ENCODE data around the gene SERINC2.
"Not testable (repeated sequence)": the region's sequence is repeated elsewhere in the genome, so short reads cannot be mapped to it uniquely, and the experiment has no call there.

Gene SERINC2

DNA sequence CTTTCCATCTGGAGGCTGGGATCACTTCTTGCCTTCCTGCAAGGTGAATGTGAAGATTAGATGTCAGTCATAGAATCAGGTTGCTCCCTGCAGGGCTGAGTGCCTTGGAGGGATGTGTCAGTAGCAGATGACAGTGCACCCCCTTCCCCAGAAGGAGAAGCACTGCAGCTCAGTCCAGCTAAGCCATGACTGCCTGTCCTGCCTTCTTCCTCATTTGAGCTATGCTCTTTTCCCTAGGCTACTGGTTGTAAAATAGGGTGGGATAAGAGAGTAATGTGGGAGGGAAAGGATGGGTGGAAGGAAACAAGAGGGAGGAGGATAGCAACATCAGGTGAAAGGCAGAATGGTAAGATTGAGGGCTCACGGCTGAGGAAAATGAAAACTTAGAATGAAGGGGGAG lies 29.0 kb upstream of the SERINC2 start:
- no peak for DNase-seq (ENCODE audit: low spot score)

DNA sequence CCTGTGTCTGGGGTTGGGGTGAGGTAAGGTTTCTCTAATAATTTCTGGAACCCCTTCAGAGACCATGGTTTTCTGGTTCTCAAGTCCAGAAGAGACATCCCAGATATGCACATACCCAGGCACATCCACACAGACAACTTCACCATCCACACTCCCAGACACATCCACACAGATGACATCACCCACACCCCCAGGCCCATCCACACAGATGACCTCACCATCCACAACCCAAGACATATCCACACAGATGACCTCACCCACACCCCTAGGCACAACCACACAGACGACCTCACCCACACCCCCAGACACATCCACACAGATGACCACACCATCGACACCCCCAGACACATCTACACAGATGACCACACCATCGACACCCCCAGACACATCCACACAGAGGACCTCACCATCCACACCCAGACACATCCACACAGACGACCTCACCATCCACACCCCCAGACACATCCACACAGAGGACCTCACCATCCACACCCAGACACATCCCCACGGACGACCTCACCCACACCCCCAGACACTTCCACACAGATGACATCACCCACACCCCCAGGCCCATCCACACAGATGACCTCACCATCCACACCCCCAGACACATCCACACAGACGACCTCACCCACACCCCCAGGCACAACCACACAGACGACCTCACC lies 26.3 kb upstream of the SERINC2 start:
- not testable (repeated sequence) for DNase-seq (ENCODE audit: low spot score)

DNA sequence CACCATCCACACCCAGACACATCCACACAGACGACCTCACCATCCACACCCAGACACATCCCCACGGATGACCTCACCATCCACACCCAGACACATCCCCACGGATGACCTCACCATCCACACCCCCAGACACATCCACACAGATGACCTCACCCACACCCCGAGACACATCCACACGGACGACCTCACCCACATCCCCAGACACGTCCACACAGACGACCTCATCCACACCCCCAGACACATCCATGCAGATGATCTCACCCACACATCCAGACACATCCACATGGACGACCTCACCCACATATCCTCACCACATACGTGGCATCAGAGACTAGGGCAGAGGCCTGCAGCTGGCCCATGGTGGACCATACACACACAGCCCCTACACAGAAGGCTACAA lies 25.4 kb upstream of the SERINC2 start:
- DNase-seq (ENCODE audit: low spot score), result no peak

DNA sequence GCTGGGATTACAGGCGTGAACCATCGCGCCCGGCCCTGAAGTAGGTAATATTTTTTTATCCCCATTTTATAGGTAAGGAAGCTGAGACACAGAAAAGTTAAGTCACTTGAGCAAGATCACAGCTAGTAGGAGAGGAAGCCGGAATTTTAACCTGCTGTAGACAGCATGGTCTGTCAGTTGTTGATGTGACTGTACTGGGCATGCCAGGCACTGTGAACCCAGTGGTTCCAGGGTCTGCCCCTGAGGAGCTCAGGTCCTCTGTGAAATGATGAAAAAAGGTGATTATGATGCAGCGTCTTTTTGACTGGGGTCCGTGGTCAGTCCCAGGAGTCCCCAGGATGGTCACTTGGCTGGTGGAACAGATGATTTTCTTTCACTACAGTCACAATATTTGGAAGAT lies 23.4 kb upstream of the SERINC2 start:
- no peak for DNase-seq (ENCODE audit: low spot score)

DNA sequence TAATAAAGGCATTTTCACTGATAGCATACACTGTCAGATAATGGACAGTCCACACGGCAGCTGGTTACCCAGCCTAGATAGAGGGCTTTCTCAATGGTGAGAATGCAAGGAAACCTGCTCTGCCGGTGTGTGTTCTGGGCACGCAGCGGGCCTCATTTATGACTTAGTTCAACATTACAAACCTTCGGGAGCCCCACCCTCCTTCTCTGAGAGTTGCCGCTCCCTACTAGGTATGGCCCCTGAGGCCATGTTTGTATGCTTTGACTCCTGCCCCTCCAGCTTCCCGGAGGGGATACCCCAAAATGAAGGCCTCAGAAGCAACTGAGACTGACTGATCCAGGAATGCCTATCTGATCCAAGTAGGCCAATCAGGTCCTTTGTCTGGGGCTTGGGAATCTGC lies 22.9 kb upstream of the SERINC2 start:
- no peak for DNase-seq (ENCODE audit: low spot score)

DNA sequence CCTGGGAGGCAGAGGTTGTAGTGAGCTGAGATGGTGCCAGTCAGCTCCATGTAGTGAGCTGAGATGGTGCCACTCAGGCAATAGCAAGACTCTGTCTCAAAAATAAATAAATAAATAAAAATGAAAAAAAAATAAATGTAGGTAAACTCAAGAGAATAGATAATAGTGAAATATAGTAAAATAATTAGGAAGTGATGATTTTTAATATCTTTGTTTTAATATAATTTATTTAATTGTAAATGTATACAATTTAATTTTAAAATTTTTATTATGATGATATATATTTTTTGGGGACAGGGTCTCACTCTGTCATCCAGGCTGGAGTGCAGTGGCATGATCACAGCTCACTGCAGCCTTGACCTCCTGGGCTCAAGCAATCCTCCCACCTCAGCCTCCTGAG lies 19.6 kb upstream of the SERINC2 start:
- DNase-seq (ENCODE audit: low spot score), result no peak

DNA sequence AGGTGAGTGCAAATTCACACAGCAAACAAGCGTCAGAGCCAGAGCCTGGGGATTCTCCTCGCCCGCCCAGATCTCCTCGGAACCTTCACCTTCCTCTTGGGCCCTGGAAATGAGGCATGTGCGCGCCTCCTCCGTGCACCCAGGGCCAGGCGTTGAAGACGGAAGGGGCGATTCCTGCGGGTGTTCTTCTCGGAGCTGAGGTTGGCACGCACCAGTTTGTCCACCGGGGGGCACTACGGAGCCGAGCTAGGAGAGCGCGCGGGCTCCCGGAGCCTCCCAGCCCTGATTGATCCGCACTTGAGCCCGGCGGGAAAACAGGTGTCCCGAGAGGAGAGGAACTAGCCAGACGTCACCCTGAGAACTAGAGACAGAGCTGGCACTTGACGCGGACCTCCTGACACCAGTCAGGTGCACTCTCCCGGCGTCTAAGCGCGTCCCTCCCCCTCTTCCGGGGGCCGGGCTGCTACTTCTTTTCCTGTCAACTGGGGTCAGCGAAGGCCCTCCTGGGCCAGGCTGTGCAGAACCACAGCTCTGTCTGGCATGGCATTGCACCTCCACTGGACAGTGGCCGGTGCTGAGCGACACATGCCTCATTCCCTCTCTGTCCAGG lies 18.3 kb upstream of the SERINC2 start:
- peak; percentile 81 for DNase-seq (ENCODE audit: low spot score)

DNA sequence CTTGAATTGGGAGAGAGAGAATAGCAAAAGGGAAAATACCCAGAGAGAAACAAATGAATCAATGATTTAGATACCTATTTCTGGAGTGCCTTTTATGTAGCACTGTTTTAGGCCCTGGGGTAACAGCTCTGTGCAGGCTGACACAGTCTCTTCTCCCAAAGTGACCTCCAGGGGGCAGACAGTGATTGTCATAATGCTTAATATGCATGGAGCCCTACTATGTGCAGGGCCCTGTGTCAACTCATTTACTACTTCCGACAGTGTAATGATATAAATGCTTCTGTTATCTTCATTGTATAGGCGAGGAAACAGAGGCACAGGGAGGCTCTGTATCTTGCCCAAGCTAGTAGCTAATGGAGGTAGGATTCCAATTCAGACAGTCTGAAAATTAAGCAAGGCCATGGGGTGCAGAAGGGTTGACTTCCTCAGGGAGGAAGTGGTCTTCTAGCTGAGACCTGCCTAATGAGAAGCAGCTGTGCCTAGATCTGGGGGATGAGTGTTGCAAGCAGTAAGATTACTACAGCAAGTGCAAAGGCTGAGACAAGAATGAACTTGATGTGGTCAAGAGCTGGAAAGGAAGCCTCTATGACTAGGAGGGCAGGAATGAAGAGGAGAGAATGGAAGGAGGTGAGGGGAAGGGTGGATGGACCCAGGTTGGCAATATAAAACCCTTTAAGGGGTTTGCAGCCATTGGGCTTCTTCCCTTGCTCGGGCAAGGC lies 16.2 kb upstream of the SERINC2 start:
- no peak for DNase-seq (ENCODE audit: low spot score)

DNA sequence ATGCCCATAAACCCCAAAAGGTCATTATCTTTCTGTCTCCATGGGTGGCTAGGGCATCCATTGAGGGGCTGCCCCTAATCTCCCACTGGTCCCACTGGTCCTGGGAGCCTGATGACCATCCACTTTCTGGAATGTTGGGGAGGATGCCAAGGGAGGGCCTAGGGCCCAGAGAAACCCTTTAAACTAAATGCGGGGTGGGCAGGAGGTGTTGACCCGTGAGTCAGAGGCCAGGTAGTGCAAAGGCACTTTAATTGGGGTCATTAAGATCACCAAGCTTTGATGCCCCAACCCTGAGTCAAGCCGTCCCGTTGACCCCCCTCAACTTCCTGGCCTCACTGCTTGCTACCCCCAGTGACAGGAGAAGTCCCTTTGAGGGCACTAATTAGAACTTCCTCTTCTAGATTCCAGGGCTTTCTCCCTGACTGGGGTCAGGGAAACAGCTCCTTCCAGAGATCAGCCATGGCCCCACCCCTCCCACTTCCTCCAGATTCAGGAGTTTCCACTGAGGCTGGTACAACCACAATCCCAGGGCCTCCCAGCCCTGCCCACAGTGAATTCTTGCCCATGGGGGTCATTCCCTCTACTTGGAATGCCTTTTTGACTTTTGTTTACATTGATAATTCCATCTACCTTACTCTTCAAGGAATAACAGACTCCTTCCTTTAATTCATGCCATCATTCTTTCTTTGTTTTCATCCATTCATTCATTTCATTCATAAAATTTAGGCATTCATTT lies 15.5 kb upstream of the SERINC2 start:
- no peak for DNase-seq (ENCODE audit: low spot score)

DNA sequence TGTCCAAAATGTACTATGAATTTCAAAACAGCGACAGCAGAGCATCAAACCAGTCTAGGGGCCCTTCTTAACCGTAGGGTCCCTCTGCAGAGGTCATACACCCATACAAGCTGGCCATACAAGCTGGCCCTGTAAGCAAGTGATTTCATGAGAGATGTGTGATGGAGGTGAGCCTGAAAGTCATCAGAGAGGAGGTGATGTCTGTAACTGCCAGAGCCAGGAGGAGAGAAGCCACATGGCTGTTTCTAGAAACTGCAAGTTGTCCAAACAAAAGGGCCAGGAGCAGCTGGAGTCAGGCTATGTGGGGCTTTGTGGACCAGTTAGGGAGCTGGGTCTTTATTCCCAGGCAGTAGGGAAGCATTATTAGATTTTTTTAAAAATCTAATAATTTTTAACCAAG lies 14.8 kb upstream of the SERINC2 start:
- no peak for DNase-seq (ENCODE audit: low spot score)

DNA sequence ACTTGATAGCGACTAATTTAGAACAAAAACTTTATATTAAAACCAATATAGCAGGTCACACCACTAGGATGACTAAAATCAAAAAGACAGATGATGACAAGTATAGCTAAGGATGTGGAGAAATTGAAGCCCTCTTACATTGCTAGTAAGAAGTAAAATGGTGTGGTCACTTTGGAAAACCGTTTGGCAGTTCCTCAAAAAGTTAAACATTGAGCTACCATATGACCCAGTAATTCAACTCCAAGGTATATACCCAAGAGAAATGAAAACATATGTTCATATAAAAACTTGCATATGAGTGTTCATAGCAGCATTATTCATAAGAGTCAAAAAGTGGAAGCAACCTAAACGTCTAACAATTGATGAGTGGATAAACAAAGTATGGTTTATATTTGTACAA lies 13.0 kb upstream of the SERINC2 start:
- DNase-seq (ENCODE audit: low spot score), result no peak

DNA sequence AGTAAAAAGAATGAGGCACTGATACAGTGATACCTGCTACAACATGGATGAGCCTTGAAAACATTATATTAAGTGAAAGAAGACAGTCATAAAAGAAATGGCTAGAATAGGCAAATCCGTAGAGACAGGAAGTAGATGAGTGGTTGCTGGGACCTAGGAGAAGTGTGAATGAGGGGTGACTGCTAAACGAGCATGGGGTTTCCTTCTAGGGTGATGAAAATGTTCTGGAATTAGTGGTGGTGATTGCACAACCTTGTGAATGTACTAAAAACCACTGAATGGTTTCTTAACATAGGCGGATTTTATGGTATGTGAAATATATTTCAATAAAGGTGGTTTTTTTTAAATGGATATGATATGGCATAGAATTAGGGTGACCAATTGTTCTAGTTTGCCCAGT lies 12.6 kb upstream of the SERINC2 start:
- DNase-seq (ENCODE audit: low spot score), result no peak

DNA sequence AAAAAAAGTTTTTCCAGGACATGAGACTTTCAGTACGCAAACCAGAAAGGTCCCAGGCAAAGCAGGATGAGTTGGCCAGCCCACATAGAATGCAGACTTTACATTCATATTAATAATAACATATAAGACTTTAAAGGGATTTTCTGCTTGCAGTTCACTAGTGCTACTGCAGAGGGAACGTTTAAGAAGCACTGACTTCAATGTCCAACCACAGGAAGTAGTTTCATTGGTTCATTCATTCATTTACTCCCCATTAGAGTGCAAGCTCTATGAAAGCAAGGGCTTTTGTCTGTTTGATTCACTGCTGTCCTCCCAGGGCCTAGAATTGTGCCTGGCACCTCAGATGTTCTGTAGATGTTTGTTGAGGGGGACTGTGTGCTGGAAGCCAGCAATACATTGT lies 11.8 kb upstream of the SERINC2 start:
- DNase-seq (ENCODE audit: low spot score), result no peak

DNA sequence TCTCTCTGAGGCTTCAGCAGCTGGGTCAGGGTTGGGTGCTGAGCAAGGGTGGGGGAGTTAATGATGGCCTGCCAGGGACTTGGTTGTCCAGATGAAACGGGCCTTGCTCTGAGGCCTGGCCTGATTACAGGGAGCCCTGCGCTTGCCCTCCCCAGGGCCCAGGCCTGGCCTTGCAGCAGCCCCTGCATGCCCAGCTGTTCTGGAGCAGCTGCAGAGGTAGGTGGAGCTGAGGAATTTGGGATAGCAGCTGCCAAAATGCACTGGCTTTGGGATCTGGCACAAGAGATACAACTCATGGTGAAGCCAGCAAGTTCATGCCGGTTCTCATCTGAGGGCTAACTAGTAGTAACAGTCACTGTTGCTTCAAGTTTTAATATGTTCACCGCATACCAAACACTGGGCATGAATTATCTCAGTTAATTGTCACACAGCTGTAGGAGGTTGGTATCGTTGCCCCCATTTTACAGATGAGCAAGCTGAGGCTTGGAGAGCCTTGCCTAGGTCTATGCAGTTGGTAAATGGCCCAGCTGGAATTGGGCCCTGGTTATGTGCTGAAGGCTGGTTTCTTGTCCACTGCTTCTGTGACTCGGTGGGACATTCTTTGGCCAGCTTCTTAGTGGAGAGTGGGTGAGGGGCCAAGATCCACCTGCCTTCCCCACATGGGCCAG lies 7.3 kb upstream of the SERINC2 start:
- DNase-seq (ENCODE audit: low spot score), result no peak

DNA sequence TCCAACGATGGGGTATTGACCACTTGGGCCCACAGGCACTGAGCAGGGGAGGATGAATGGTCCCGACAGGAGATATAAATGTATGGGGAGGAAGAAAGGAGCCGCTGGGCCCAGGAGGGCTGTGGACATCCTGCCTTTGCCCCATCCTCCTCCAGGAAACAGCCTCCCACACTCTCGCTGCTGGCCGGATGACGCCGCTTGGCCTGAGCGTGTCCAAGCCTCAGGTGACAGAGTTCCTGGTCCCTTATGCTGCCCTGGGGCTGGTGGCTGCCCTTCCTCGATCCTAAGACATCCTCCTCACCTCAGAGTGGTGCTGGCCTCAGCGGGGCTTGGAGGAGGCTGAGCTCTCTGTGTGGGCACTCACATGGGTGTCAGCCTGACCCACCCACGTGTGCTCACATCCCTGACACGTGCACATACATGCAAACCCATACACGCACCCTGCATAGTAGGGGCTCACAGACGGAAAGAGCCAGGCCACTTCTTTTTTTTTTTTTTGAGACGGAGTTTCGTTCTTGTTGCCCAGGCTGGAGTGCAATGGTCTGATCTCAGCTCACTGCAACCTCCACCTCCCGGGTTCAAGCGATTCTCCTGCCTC lies 5.9 kb upstream of the SERINC2 start:
- DNase-seq (ENCODE audit: low spot score), result no peak

DNA sequence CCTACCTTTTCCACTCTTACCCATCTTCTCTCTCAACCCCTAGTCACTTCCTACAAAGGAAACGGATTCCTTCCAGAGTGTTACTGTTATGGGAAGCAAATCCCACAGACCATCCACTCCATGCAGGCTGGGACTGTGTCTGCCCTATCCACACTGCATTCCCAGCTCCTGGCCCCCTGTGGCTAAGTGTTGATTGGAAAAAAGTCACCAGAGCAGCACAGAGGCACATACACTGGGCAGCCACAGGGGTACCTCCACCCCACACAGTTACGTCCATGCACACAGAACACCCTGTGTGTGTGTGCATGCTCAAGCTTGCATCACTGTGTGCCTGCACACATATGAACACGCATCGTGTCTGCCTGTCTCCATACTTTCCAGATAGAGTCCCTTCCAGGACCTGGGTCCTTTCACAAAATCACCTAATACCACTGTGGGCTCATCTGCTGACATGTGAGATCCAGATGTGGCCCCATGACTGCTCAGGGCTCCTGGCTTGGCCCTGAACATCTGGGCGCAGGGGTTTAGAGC lies 4.2 kb upstream of the SERINC2 start:
- DNase-seq (ENCODE audit: low spot score), result no peak

DNA sequence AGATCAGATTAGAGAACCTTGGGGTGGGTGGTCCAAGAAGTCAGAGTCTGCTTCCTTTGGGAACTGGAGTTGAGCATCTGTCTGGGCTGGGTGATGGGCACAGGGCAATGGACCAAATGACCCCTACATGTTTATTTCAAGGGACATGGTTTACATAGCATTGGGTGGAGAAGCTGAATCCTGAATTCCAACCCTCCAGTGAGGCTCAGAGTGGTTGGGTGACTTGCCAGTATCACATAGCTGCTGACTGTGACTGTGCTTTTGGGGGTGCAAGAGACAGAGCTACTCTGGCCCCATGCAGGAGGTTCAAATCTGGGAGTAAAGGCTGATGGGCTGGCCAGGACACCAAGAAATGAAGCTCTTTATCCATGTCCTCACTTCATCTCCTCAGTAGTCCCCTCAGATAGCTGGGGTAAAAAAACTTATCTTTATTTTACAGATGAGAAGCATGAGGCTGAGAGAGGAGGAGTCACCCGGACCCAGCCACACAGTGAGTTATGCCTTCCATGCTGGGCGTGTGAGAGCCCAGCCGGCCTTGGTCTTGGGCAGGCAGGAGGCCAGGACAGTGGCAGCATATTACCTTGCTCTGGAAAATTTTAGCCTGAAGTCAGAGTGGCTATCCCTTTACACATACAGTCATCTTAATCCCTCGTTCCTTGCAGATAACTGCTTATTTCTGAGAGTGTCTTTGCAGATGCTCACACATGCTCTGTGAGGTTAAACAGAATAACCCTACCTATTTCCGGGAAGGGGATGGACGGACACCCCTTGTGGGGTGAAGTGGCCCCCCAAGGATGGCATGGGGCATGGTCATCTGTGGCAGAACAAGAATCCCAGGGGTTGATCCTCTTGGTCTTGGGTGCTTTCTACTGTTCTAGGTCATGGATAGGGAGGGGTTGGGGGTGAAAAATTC lies 2.8 kb upstream of the SERINC2 start:
- DNase-seq (ENCODE audit: low spot score), result no peak

DNA sequence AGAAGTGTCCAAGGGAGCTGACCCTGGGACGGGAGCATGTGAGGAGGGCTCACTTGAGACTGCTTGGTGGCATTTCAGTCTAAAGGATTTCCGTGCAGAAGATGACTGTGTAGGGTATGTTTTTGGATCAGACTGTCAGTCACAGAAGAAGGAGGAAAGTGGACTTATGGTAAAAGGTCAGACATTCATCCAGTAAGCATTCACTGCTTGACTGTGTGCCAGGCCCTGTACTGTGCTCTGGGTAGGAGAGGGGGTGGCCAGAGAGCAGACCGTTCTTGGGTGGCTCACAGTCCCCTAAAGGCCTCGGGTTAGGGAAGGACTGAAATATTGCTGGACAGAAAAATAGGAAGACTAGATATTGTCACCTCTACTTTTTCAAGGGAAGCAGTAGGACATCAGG lies 2.1 kb upstream of the SERINC2 start:
- no peak for DNase-seq (ENCODE audit: low spot score)

DNA sequence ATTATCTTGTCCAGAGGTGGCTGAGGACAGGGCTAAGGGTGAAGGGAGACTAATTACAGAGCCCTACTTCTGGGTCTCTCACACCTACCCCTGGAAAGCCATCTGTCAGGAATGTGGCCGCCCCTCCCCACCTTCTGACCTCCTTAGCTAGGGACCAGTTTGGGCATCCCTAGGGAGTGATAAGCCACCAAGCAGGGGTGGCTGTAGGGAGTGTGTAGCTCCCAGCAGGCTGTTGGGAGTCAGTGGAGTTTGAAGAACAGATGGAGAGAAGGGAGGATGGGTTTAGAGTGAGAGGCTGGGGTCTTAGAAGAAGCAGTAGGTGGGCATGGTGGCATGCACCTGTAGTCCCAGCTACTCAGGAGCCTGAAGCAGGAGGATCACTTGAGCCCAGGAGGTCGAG lies 808 bp upstream of the SERINC2 start:
- no peak for DNase-seq (ENCODE audit: low spot score)

DNA sequence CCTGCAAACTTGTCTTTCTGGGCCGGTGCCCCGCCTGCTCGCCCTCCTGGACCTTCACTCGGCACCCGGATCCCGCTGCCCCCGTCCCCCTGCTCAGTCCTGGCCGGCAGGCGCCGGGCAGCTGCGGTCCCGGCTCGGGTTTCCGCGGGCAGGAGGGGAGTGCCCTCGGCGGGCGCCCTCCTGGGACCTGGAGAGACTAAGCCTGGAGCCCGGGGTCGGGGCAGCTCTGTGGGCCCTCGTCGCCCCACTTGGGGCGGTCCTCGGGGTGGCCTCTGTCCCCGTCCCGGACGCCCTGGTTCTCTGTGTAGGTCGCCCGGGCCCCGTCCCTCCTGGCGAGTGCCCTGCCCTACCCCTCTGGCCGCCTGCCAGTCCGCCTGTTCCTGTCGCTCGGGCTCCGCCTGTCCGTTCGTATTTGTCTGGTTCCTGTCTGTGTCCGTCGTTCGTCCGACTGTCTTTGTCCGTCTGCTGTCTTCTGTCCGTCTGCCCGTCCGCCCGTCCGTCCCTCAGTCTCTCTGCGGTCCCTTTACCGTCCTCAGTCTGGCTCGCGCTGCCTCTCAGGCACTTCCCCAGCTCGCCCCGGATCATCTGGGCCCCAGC lies 490 bp downstream of the SERINC2 start:
- peak; percentile 40 for DNase-seq (ENCODE audit: low spot score)

Data from Ammon's horn (tissue), 1 donor.